Left lung (tissue), 10 donors: Measurements from ENCODE around the gene AXDND1. TPM values are rescaled to one million over a fixed set of nuclear protein-coding genes. Genes with fewer than 3 reads are reported as not detected.
"Not testable (repeated sequence)": the region's sequence is repeated elsewhere in the genome, so short reads cannot be mapped to it uniquely, and the experiment has no call there.

Source experiments
- ATAC-seq: fragments of 200-7000 bp; cut with Tn5 transposase; one replicate; pipeline ENCODE4 v1.9.1; 2020; ENCODE audit warnings: moderate library complexity
- DNase-seq, 4 donors: peaks; one replicate each; pipeline ENCODE4 v3.0.0-alpha.2; 2013 to 2020
- H3K27ac ChIP-seq, 2 donors: fragments of 200-600 bp; sonication (generic) in 1 of 2; one replicate each; pipeline versions ENCODE4 v1.5.0 to v1.8.0; 2020 to 2021
- H3K27me3 ChIP-seq, 2 donors: fragments of 200-600 bp; sonication (generic) in 1 of 2; one replicate each; pipeline versions ENCODE4 v1.5.0 to v1.8.0; 2020 to 2021
- H3K36me3 ChIP-seq, 2 donors: fragments of 200-600 bp; sonication (generic) in 1 of 2; one replicate each; pipeline versions ENCODE4 v1.5.0 to v1.8.0; 2020 to 2021
- H3K4me1 ChIP-seq, 2 donors: fragments of 200-600 bp; one replicate each; pipeline ENCODE4 v1.8.0; 2021
- H3K4me3 ChIP-seq, 2 donors: fragments of 200-600 bp; sonication (generic) in 1 of 2; one replicate each; pipeline versions ENCODE4 v1.5.0 to v1.8.0; 2020 to 2021; ENCODE audit warnings: mild to moderate bottlenecking in 1 of 2
- H3K9me3 ChIP-seq, 2 donors: fragments of 200-600 bp; sonication (generic) in 1 of 2; one replicate each; pipeline versions ENCODE4 v1.5.0 to v1.8.0; 2020 to 2021
- intact Hi-C, 2 donors: fragments of 100-400 bp; cut with DNase I; formaldehyde crosslinking; loops; one replicate each; pipeline versions ENCODE4 v1.11.2 to v1.14.2; 2022
- polyA plus RNA-seq, 6 donors: library from polyadenylated mRNA; unstranded; fragments of 120-200 nt; gene quantifications; one replicate each; pipeline ENCODE4 v1.2.1, GENCODE V29; 2013; ENCODE audit not compliant: insufficient read length in 6 of 6
- total RNA-seq, 2 donors: library from RNA; stranded (reverse); fragmentation: NEBNext Ultra II Directional; extraction: Animal tissue kit (Norgen Biotek cat#: 25700); gene quantifications; one replicate each; pipeline ENCODE4 v1.2.1, GENCODE V29; 2021
- TF ChIP-seq, protein P1 (sequence below), 2 donors: fragments of 200-600 bp; sonication (generic) in 1 of 2; IDR thresholded peaks; one replicate each; pipeline versions ENCODE4 v1.5.0 to v1.8.0; 2021; ENCODE audit warnings: antibody characterized with exemption in 2 of 2
- donor health status: DM: no; HTN: yes; CAD: no.
- donor health status: DM: no; HTN: no; CAD: no.

Gene AXDND1
- total and polyA plus RNA-seq, 8 donors: 0.37 to 0.86 (median 0.68) TPM; not detected in 1

DNA sequence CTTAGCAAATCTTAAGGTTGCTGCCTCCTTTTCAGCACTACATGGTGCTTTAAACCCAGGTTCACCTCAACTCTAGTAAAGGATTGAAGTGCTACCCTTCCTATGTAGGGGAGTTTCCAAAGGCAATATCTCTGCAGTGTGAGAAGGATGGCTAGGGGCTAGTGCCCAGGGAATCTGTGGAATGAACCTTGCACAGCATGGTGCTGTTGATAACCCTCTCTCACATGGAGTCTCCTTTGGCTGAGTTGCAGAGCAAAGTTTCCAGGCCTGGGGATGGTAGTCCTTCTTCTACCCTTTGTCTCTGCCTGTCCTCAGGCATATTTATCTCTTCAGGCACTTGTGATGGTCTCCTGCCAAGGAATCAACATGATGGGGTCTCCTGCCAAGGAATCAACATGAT, 59.4 kb downstream of the AXDND1 start:
- ATAC-seq: no peak
- Histone ChIP-seq H3K4me1 (no peaks in the 10 kb centered on the region), H3K27ac (no peak overlapping the region), H3K9me3 (peaks cover 0 to 21% of the 10 kb centered on the region in 2 donors), H3K27me3 (no peaks in the 10 kb centered on the region), H3K4me3 (no peak overlapping the region), H3K36me3 (no peaks in the 10 kb centered on the region)
- TF ChIP-seq, protein P1, sequence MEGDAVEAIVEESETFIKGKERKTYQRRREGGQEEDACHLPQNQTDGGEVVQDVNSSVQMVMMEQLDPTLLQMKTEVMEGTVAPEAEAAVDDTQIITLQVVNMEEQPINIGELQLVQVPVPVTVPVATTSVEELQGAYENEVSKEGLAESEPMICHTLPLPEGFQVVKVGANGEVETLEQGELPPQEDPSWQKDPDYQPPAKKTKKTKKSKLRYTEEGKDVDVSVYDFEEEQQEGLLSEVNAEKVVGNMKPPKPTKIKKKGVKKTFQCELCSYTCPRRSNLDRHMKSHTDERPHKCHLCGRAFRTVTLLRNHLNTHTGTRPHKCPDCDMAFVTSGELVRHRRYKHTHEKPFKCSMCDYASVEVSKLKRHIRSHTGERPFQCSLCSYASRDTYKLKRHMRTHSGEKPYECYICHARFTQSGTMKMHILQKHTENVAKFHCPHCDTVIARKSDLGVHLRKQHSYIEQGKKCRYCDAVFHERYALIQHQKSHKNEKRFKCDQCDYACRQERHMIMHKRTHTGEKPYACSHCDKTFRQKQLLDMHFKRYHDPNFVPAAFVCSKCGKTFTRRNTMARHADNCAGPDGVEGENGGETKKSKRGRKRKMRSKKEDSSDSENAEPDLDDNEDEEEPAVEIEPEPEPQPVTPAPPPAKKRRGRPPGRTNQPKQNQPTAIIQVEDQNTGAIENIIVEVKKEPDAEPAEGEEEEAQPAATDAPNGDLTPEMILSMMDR (IDR thresholded peaks at IDR 0.05): no peak
- DNase-seq: no peak
- intact Hi-C loops: no loop called here

DNA sequence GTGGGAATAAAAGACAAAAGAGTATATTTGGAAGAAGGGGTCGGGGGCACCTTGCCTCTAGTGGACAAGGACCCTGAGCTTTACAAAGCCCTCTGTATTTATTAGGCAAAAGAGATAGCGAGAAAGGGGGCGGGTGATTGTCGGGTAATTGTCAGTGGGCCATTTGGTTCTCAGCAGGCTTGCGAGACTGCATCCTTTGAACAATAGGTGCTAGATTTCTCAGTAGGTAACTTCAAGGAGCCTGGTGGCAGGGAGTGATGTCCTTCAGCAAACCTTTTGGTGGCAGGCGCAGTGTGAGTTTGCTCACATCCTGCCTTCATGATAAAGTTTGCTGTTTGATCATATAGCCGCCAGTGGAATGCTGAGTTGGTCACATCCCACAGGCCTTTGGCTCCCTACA, 71.4 kb downstream of the AXDND1 start:
- Histone ChIP-seq H3K36me3 (no peaks in the 10 kb centered on the region), H3K4me3 (no peak overlapping the region), H3K27me3 (no peaks in the 10 kb centered on the region), H3K27ac (no peak overlapping the region), H3K4me1 (no peaks in the 10 kb centered on the region), H3K9me3 (no peaks in the 10 kb centered on the region)
- no peak for DNase-seq
- intact Hi-C loops: no loop called here
- no peak for ATAC-seq
- TF ChIP-seq, protein P1 (IDR thresholded peaks at IDR 0.05): no peak

DNA sequence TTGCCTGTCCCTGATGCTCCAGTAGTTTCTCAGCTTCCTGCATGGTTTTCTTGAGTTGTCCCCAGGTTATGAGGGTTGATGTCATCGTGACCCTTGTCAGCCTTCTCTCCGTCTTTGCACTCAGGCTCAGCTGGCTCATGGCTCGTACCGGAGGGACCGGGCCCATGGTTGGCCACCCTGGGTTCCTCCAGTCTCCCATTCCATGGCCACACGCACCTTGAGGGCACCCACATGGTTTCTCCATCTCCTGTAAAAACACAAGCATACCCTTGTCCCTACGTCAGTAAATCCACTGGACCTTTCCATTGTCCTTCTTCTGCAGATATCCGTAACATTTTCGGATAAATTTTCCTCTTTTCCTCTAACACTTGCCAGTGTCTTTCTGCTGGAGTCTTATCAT, 73.9 kb downstream of the AXDND1 start:
- H3K4me3 ChIP-seq, ATAC-seq, H3K4me1 ChIP-seq, H3K27me3 ChIP-seq, H3K27ac ChIP-seq, H3K36me3 ChIP-seq, H3K9me3 ChIP-seq, DNase-seq, intact Hi-C loops: not testable (repeated sequence)

DNA sequence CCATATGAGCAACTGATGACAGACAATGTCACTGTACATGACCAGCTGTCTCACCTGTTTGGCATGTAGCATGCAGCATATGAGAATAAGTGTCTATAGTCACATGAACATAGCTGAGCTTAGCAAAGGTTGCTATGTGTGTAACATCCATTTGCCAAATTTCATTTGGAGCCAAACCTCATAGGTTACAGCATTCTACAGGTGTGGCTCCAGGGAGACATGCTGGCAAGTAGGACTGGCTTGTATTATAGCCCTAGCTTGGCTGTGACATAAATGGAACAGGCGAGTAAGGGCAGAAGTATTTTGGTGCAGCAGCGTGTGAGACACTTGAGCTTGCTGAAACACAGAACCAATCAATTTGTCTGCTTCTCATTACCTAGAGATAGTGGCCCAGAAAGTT, 74.5 kb downstream of the AXDND1 start:
- H3K27ac ChIP-seq, H3K36me3 ChIP-seq, ATAC-seq, H3K9me3 ChIP-seq, H3K4me3 ChIP-seq, DNase-seq, intact Hi-C loops, H3K4me1 ChIP-seq, H3K27me3 ChIP-seq: not testable (repeated sequence)

DNA sequence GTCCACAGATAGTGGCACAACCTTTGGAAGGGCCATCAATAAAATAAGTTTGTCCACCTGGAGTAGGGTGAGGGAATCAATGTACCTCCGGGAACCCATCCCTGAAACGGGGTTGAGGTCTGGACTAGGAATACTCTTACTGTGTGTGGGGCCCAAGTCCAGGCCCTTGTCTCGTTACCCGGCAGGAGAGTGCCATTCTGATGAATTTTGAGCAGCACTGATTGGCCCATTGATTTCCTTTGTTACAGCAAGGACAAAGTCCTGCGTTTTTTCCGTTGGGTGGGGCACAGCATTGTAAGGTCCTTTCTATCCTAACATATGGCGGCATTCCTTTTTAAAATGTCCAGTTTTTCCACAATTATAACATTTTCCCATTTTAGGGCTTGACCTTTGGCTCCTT, 75.2 kb downstream of the AXDND1 start:
- H3K27me3 ChIP-seq: no peaks in the 10 kb centered on the region

DNA sequence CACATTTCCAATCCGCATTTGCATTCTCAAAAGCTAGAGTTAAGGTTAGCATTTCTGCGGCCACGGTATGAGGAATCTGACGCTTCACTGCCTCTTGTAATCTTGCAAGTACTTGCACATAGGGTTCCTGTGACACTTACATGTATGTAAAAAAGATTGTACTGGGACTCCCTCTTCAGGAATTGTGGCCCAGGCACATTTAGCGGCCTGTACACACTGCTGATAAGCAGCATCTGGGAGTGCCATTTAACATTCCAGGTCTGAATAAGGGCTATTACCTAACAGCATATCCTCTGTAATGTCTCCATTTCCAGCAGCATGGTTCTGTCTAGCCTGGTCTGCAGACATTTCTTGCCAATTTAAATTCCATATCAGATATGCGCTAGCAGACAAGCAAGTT, 75.7 kb downstream of the AXDND1 start:
- DNase-seq (peak in 1 of 4 donors; percentile 16), ATAC-seq (no peak)
- intact Hi-C loops: no loop called here
- Histone ChIP-seq H3K9me3 (no peaks in the 10 kb centered on the region), H3K27ac (no peak overlapping the region), H3K4me1 (no peaks in the 10 kb centered on the region), H3K36me3 (no peaks in the 10 kb centered on the region), H3K27me3 (no peaks in the 10 kb centered on the region), H3K4me3 (no peak overlapping the region)
- TF ChIP-seq, protein P1 (IDR thresholded peaks at IDR 0.05): no peak

More for the DNA sequence above, 75.2 kb downstream of the AXDND1 start:
- Histone ChIP-seq H3K27ac (no peak overlapping the region), H3K4me3 (no peak overlapping the region), H3K4me1 (no peaks in the 10 kb centered on the region), H3K36me3 (no peaks in the 10 kb centered on the region), H3K9me3 (no peaks in the 10 kb centered on the region)
- DNase-seq (no peak), ATAC-seq (no peak)
- intact Hi-C loops: no loop called here
- TF ChIP-seq, protein P1 (IDR thresholded peaks at IDR 0.05): no peak

DNA sequence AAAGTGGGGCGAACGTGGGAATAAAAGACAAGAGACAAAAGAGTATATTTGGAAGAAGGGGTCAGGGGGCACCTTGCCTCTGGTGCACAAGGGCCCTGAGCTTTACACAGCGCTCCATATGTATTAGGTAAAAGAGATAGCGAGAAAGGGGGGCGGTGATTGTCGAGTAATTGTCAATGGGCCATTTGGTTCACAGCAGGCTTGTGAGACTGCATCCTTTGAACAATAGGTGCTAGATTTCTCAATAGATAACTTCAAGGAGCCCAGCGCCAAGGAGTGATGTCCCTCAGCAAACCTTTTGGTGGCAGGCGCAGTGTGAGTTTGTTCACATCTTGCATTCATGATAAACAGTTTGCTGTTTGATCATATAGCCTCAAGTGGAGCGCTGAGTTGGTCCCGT, 77.1 kb downstream of the AXDND1 start:
- H3K9me3 ChIP-seq, H3K4me3 ChIP-seq, intact Hi-C loops, H3K27me3 ChIP-seq, ATAC-seq, H3K4me1 ChIP-seq, H3K36me3 ChIP-seq, DNase-seq, H3K27ac ChIP-seq: not testable (repeated sequence)
